AG09319 (cell line): ENCODE measurements around the gene TST.

Experiments
- DNase-seq: peaks from one replicate; pipeline ENCODE4 v3.0.0-alpha.2; 2010; ENCODE audit warnings: low read depth; ENCODE audit errors: extremely low read depth
- TF ChIP-seq, protein P1 (sequence below): IDR thresholded peaks from 2 replicates; pipeline ENCODE4 v1.5.1; 2011; ENCODE audit warnings: low read depth, mild to moderate bottlenecking, inconsistent platforms, low read length, moderate library complexity

The TST gene

DNA sequence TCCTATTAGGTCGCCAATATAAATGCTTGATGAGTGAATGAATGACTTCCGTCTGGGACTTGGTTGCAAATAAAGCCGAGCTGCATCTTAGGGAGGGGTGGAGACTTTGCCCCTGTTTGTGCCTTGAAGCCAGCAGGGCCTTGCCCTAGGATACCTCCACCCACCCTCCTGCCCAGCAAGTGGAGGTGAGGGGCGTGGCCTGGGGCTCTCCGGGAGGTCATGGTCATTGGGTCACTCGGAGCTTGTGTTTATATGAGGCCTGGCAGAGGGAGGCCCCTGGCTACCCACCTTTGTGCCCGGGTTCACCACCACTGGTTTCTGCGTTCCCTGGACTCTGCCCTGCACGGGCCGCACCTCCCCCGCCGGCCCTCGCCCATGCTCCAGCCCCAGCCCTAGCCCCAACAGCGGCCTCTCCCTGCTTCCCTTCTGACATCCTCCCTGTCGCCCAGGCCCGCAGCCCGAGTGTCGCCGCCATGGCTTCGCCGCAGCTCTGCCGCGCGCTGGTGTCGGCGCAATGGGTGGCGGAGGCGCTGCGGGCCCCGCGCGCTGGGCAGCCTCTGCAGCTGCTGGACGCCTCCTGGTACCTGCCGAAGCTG lies 4.6 kb upstream of the TST start:
- DNase-seq, result no peak
- TF ChIP-seq, protein P1, sequence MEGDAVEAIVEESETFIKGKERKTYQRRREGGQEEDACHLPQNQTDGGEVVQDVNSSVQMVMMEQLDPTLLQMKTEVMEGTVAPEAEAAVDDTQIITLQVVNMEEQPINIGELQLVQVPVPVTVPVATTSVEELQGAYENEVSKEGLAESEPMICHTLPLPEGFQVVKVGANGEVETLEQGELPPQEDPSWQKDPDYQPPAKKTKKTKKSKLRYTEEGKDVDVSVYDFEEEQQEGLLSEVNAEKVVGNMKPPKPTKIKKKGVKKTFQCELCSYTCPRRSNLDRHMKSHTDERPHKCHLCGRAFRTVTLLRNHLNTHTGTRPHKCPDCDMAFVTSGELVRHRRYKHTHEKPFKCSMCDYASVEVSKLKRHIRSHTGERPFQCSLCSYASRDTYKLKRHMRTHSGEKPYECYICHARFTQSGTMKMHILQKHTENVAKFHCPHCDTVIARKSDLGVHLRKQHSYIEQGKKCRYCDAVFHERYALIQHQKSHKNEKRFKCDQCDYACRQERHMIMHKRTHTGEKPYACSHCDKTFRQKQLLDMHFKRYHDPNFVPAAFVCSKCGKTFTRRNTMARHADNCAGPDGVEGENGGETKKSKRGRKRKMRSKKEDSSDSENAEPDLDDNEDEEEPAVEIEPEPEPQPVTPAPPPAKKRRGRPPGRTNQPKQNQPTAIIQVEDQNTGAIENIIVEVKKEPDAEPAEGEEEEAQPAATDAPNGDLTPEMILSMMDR, result no peak

DNA sequence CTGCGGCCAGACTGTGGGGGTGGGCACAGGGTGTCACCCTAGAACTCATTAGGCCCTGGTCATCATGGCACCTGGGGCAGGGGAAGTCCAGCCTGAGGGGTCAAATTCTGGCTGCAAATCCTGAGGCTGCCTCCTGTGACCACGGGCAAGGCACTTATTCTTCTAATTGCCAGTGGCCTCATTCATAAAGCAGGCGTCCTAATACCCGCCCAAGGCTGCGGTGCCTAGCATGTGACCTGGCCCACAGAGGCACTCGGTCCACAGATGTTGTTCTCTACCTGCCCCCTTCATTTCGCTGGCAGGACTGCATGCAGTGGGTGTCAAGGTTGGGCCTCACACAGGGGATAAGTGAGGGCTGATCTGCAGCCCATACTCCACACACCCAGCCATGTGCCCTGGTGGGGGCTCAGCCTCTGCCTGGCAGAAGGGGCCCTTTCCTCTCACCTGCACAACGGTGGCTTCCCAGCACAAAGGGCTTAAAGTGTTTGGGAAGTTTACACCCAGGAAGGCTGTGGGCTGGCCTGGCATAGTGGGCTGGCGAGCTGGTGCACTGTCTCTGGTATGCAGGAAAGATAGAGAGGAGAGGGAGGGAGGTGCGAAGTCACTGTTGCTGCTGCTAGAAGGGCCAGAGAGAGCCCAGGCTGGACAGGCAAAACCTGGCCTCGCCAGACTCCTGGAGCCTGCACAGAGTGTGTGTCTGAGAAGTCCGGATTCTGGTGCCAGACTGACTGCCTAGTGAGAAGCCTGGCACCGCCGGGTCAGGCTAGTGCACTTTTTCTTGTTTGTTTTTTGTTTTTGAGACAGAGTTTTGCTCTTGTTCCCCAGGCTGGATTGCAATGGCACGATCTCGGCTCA lies 3.5 kb upstream of the TST start:
- DNase-seq, result no peak

DNA sequence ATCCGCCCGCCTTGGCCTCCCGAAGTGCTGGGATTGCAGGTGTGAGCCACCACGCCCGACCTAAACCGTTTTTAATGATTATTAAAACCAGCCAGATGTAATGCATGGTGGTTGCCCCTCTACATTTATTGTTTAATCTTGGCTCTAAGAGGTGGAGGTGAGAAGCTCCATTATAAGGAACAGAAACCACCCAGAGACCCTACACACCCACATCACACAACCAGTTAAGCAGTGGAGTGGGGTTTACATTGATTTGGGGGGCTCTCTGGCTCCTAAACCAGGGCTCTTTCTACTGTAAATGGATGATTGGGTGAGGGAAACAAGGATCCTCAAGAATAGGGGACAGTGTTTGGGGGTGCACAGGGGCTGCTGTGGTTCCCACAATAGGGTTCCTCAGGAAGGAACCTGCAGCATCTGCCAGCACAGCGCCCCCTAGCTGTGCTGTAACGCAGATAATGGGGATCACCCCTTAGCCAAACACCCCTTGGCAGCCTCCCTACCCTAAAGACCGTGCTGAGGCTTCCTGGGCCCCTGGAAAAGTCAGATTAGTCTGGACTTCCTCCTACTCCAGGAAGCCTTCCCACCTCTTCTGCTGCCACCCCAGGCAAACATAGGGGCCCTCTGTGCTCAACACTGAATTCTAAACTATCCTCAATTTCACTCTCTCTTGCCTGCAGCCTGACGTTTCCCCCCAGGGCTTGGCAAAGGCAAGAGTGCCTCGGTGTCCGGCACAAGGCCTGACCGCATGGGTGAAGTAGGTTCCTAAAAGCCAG lies 2.6 kb upstream of the TST start:
- TF ChIP-seq, protein P1, result peak; percentile 71
- no peak for DNase-seq

More for the DNA sequence above, 3.5 kb upstream of the TST start:
- TF ChIP-seq, protein P1, result no peak

DNA sequence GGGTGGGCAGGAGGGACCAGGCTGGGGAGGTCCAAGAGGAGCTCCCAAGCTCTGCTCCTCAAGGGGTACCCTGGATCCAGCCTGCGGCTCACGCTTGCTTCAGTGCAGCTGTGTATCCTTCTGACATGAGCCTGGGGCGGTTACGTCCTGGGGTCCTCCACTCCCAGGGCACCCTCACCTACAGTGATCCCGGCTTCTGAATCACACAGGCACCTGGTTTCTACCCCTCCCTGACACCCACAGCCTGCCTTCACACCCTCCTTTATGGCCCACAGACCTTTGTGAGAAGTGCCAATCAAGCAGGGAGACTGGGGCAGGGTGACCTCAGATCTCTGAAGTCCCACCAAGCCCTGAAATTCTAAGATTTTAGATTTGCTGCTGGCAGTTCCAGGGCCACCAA lies 1.8 kb upstream of the TST start:
- TF ChIP-seq, protein P1, result no peak
- no peak for DNase-seq

DNA sequence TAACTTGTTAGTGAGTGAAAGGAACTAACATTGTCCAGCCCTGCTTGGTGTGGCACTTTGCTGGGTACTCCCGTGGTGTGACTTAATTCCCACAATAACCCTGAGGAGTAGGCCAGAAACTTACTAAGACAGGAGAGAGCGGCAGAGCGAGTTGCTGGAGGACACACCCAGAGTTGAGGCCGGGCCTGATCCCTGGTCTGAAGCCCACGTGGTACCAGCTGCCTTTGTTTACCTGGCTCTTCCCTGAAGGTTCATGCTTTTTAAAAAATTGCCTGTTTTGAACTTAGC lies 889 bp upstream of the TST start:
- TF ChIP-seq, protein P1, result no peak
- DNase-seq, result no peak

DNA sequence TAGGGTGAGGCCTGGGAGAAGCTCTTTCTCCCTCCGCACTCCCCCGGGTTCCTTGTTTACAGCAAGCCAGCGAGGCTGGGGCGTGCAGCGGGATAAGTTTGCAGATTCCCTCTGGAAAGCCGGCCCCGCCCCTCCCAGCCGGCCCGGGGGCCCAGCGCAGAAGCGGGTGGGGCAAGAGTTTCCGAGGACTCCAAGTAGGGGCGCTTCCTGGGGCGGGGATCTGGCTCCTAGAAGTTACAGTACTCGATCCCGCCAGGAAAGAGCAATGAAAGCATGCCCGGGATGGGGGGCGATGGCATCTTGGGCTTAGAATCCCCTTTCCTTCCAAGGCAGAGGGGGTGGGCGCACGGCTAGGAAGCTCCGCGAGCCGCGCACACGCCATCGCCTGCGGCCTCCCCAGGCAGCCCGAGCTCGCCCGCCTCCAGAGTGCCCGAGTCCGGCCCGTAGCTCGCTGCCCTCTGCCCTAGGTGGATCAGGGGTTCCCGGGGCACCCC lies 385 bp downstream of the TST start:
- no peak for DNase-seq
- TF ChIP-seq, protein P1, result no peak
